ENCODE data around the gene PPARG. TPM values are rescaled to one million over a fixed set of nuclear protein-coding genes. Genes with fewer than 3 reads are reported as not detected.

Gene PPARG
- total and polyA plus RNA-seq, 2 experiments from 2014 or later = 0.15 to 0.42 TPM

GRCh38 chr3:12470680-12471079, 181.8 kb downstream of the PPARG start:
- H3K9me2 ChIP-seq (ENCODE audit: insufficient read depth) = no peaks in the 10 kb centered on the region
- H3K36me3 Mint-ChIP-seq (ENCODE audit: low read depth) = no peaks in the 10 kb centered on the region
- H3K4me3 Mint-ChIP-seq = no peak overlapping the region

More at GRCh38 chr3:12470680-12471079, 181.8 kb downstream of the PPARG start:
- no peaks in the 10 kb centered on the region for H3K36me3 ChIP-seq (ENCODE audit: insufficient read depth)
- H3K27me3 ChIP-seq (ENCODE audit: insufficient read depth) = no peaks in the 10 kb centered on the region
- Mint-ChIP-seq H3K9me3 (no peaks in the 10 kb centered on the region), H3K4me1 (peaks cover 12% of the 10 kb centered on the region), H3K27ac (no peak overlapping the region), H3K27me3 (ENCODE audit: insufficient read depth, low read depth, poor library complexity) (no peaks in the 10 kb centered on the region)
- H3K4me3 ChIP-seq = no peak overlapping the region
- H3K27ac ChIP-seq (ENCODE audit: low read depth) = no peak overlapping the region
- ATAC-seq (no peak), DNase-seq (ENCODE audit: low spot score) (no peak)
- H3F3A ChIP-seq (replicated peaks; ENCODE audit: low read depth) = no peaks in the 10 kb centered on the region
- TF ChIP-seq ZNF331 (CRISPR knock-in tag; IDR thresholded peaks at IDR 0.05; ENCODE audit: low read depth) (no peak), ZNF462 (CRISPR knock-in tag; IDR thresholded peaks at IDR 0.05) (no peak), REST (IDR thresholded peaks at IDR 0.05; ENCODE audit: unreplicated experiment) (no peak), CREB1 (CRISPR knock-in tag; IDR thresholded peaks at IDR 0.05; ENCODE audit: low read depth) (no peak), STAT1 (IDR thresholded peaks at IDR 0.05; ENCODE audit: unreplicated experiment) (no peak), ZNF114 (CRISPR knock-in tag; IDR thresholded peaks at IDR 0.05) (no peak), JUNB (IDR thresholded peaks at IDR 0.05; ENCODE audit: unreplicated experiment) (no peak), EZH2phosphoT487 (IDR thresholded peaks at IDR 0.05; ENCODE audit: unreplicated experiment) (no peak), POLR2AphosphoS5 (IDR thresholded peaks at IDR 0.05; ENCODE audit: low read depth) (no peak), CTCF (conservative IDR thresholded peaks at IDR 0.05; ENCODE audit: low read depth in 2 of 2) (no peak), EZH2 (IDR thresholded peaks at IDR 0.05; ENCODE audit: low read depth, unreplicated experiment) (no peak), NANOG (IDR thresholded peaks at IDR 0.05; ENCODE audit: borderline replicate concordance) (no peak)
- TF ChIP-seq, protein P1, sequence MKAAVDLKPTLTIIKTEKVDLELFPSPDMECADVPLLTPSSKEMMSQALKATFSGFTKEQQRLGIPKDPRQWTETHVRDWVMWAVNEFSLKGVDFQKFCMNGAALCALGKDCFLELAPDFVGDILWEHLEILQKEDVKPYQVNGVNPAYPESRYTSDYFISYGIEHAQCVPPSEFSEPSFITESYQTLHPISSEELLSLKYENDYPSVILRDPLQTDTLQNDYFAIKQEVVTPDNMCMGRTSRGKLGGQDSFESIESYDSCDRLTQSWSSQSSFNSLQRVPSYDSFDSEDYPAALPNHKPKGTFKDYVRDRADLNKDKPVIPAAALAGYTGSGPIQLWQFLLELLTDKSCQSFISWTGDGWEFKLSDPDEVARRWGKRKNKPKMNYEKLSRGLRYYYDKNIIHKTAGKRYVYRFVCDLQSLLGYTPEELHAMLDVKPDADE (IDR thresholded peaks at IDR 0.05) = no peak
- H2AFZ ChIP-seq = no peak overlapping the region
- no peaks in the 10 kb centered on the region for H3K79me2 ChIP-seq (replicated peaks; ENCODE audit: insufficient read depth)
- H3K4me1 ChIP-seq (ENCODE audit: insufficient read depth) = no peaks in the 10 kb centered on the region; the same call in 1 of the 2 replicates
- no peaks in the 10 kb centered on the region for H4K20me1 ChIP-seq (replicated peaks; ENCODE audit: insufficient read depth)
- H3K4me2 ChIP-seq = no peak overlapping the region
